22Rv1 (cell line): ENCODE data around the gene INAFM2.

Experiments
- ZFX ChIP-seq: fragments of 450-650 bp; IDR thresholded peaks from 2 replicates; pipeline ENCODE4 v1.6.1; 2017; ENCODE audit warnings: antibody characterized with exemption, borderline replicate concordance
- TF ChIP-seq, protein P1 (sequence below): fragments of 450-650 bp; IDR thresholded peaks from 2 replicates; pipeline ENCODE4 v1.5.1; 2017; ENCODE audit warnings: mild to moderate bottlenecking

DNA sequence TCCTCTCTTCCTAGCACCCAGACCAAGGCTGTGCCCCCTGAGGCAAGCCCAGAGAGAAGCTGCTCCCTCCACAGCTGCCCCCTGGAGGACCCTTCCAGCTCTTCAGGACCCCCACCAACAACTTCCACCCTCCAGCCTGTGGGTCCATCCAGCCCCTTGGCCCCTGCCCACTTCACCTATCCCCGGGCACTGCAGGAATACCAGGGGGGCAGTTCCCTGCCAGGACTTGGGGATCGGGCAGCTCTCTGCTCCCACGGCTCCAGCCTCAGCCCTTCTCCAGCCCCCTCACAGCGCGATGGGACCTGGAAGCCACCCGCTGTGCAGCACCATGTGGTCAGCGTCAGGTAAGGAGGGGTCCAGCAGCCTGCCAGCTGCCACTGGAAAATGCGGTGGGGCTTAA, 40.1 kb downstream of the INAFM2 start:
- TF ChIP-seq, protein P1, sequence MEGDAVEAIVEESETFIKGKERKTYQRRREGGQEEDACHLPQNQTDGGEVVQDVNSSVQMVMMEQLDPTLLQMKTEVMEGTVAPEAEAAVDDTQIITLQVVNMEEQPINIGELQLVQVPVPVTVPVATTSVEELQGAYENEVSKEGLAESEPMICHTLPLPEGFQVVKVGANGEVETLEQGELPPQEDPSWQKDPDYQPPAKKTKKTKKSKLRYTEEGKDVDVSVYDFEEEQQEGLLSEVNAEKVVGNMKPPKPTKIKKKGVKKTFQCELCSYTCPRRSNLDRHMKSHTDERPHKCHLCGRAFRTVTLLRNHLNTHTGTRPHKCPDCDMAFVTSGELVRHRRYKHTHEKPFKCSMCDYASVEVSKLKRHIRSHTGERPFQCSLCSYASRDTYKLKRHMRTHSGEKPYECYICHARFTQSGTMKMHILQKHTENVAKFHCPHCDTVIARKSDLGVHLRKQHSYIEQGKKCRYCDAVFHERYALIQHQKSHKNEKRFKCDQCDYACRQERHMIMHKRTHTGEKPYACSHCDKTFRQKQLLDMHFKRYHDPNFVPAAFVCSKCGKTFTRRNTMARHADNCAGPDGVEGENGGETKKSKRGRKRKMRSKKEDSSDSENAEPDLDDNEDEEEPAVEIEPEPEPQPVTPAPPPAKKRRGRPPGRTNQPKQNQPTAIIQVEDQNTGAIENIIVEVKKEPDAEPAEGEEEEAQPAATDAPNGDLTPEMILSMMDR = no peak
- no peak for TF ChIP-seq ZFX
